B cell (primary cell): ENCODE results near the gene SLC15A5. TPM values are rescaled to one million over a fixed set of nuclear protein-coding genes. Genes with fewer than 3 reads are reported as not detected.

Experiments used
- ATAC-seq: fragments of 200-7000 bp; cut with Tn5 transposase; one replicate; pipeline ENCODE4 v1.10.0; 2021; ENCODE audit warnings: low read depth, mild to moderate bottlenecking, moderate number of reproducible peaks, moderate library complexity
- CTCF ChIA-PET: fragments of 350-600 bp; sonication (Branson Sonifier 250); formaldehyde crosslinking; loops from one replicate; lab custom pipeline; 2021; ENCODE audit warnings: antibody characterized with exemption, inconsistent platforms; lab: Charles Lee
- POLR2A ChIA-PET: fragments of 350-600 bp; sonication (Branson Sonifier 250); formaldehyde crosslinking; loops from one replicate; lab custom pipeline; 2021; ENCODE audit warnings: antibody characterized with exemption; lab: Charles Lee
- DNase-seq: peaks from one replicate; pipeline ENCODE4 v3.0.0; 2013
- H2AFZ ChIP-seq: 2 replicates; pipeline ENCODE4 v1.6.1; 2012; ENCODE audit warnings: mild to moderate bottlenecking, low read depth, low read length; ENCODE audit not compliant: insufficient read depth, poor library complexity, severe bottlenecking
- H3K27ac ChIP-seq, 2 donors: 1 replicate in 1 of 2; 2 replicates in 1 of 2; pipeline ENCODE4 v1.5.1; 2012 to 2013; ENCODE audit warnings: low read length in 2 of 2, mild to moderate bottlenecking in 2 of 2, moderate library complexity in 1 of 2
- H3K27me3 ChIP-seq, 4 experiments: fragments of 200-600 bp in 1 of 4; sonication (generic) in 1 of 4; replicated peaks in 1 of 4; 1 replicate in 2 of 4; 2 replicates in 2 of 4; pipeline versions ENCODE4 v1.6.1 to v1.7.0; 2013 to 2016; ENCODE audit warnings: low read length in 3 of 4, mild to moderate bottlenecking in 2 of 4, mixed read lengths in 1 of 4, moderate library complexity in 1 of 4; ENCODE audit not compliant: insufficient read depth in 4 of 4, control insufficient read depth in 3 of 4; ENCODE audit errors: control extremely low read depth in 1 of 4
- H3K36me3 ChIP-seq, 2 experiments: replicated peaks in 1 of 2; 1 replicate in 1 of 2; 2 replicates in 1 of 2; pipeline versions ENCODE4 v1.6.1 to v1.7.1; 2013; ENCODE audit warnings: low read length in 1 of 2; ENCODE audit not compliant: insufficient read depth in 2 of 2, control insufficient read depth in 1 of 2; ENCODE audit errors: control extremely low read depth in 1 of 2, extremely low read depth in 1 of 2
- H3K4me1 ChIP-seq, 2 donors: fragments of 200-600 bp in 1 of 2; sonication (generic) in 1 of 2; 1 replicate in 1 of 2; 2 replicates in 1 of 2; pipeline versions ENCODE4 v1.5.1 to v1.6.1; 2013 to 2017; ENCODE audit warnings: low read length in 2 of 2; ENCODE audit not compliant: control insufficient read depth in 2 of 2, insufficient read depth in 2 of 2
- H3K4me2 ChIP-seq: replicated peaks from 2 replicates; pipeline ENCODE3; 2012; ENCODE audit warnings: mild to moderate bottlenecking, low read depth, low read length; ENCODE audit not compliant: poor library complexity, severe bottlenecking
- H3K4me3 ChIP-seq, 5 experiments: fragments of 200-600 bp in 1 of 5; sonication (generic) in 1 of 5; 1 replicate in 3 of 5; 2 replicates in 2 of 5; pipeline versions ENCODE4 v1.5.1 to v1.7.0; 2011 to 2016; ENCODE audit warnings: low read length in 4 of 5, mild to moderate bottlenecking in 4 of 5, low read depth in 2 of 5, control low read depth in 1 of 5, moderate library complexity in 1 of 5; ENCODE audit not compliant: insufficient read depth in 1 of 5; ENCODE audit errors: control extremely low read depth in 1 of 5, extremely low read depth in 1 of 5
- H3K79me2 ChIP-seq: fragments of 200-600 bp; sonication (generic); one replicate; pipeline ENCODE4 v1.6.0; 2016; ENCODE audit warnings: low read length; ENCODE audit not compliant: control insufficient read depth, insufficient read depth
- H3K9ac ChIP-seq: fragments of 200-600 bp; sonication (generic); 2 replicates; pipeline ENCODE4 v1.6.1; 2017; ENCODE audit warnings: mild to moderate bottlenecking, low read length, moderate library complexity
- H3K9me3 ChIP-seq, 3 donors: one replicate each; pipeline versions ENCODE4 v1.6.1 to v1.7.1; 2013; ENCODE audit warnings: low read length in 2 of 3; ENCODE audit not compliant: control insufficient read depth in 2 of 3, insufficient read depth in 1 of 3; ENCODE audit errors: control extremely low read depth in 1 of 3
- H4K20me1 ChIP-seq: 2 replicates; pipeline ENCODE4 v1.6.0; 2012; ENCODE audit warnings: mild to moderate bottlenecking, low read length; ENCODE audit not compliant: insufficient read depth, control insufficient read depth, poor library complexity, severe bottlenecking
- H3K27ac Mint-ChIP-seq: one replicate; pipeline ENCODE4 v1.8.0; 2021; ENCODE audit warnings: mixed read lengths
- H3K27me3 Mint-ChIP-seq: one replicate; pipeline ENCODE4 v1.8.0; 2021; ENCODE audit warnings: mixed read lengths
- H3K4me1 Mint-ChIP-seq: one replicate; pipeline ENCODE4 v1.8.0; 2021; ENCODE audit warnings: mixed read lengths
- H3K4me3 Mint-ChIP-seq: one replicate; pipeline ENCODE4 v1.8.0; 2021; ENCODE audit warnings: mixed read lengths
- H3K9me3 Mint-ChIP-seq: one replicate; pipeline ENCODE4 v1.8.0; 2022; ENCODE audit warnings: mixed read lengths; ENCODE audit not compliant: insufficient read depth
- EZH2 ChIP-seq: IDR thresholded peaks from 2 replicates; pipeline ENCODE4 v1.6.1; 2012; ENCODE audit warnings: borderline replicate concordance, low read depth, mild to moderate bottlenecking, moderate library complexity, low read length; ENCODE audit not compliant: insufficient read depth, poor library complexity, severe bottlenecking
- WGBS: methylation state at CpG from one replicate; pipeline ENCODE4 v1.1.5; 2013; ENCODE audit warnings: missing lambda C conversion rate; ENCODE audit not compliant: insufficient coverage; 5-methylcytosine and 5-hydroxymethylcytosine counted together
- intact Hi-C: fragments of 100-400 bp; cut with micrococcal nuclease; formaldehyde crosslinking; loops from one replicate; pipeline ENCODE4 v1.10.0; 2022
- polyA plus RNA-seq: library from polyadenylated mRNA; depleted of rRNA; stranded (reverse); fragments of >200 nt; gene quantifications from 2 replicates; pipeline ENCODE4 v1.2.3, GENCODE V29; 2012
- total RNA-seq, 2 donors: library from RNA; stranded (reverse); fragments of 120-200 nt in 1 of 2; gene quantifications; 1 replicate in 1 of 2; 2 replicates in 1 of 2; pipeline versions ENCODE4 v1.2.3 to v1.2.4, GENCODE V29; 2013 to 2022
- TF ChIP-seq, protein P1 (sequence below): fragments of 200-600 bp; IDR thresholded peaks from one replicate; pipeline ENCODE4 v1.8.0; 2022; ENCODE audit warnings: antibody characterized with exemption, mild to moderate bottlenecking

SLC15A5 gene
- total and polyA plus RNA-seq, 2 donors (not counting 1 experiment from before 2014, with no cell fraction given): not detected

GRCh38 chr12:16261944-16262475, 15.5 kb downstream of the SLC15A5 start:
- H3K79me2 ChIP-seq: no peaks in the 10 kb centered on the region
- DNase-seq (no peak), ATAC-seq (no peak)
- no peaks in the 10 kb centered on the region for H3K27me3 ChIP-seq
- H3K4me2 ChIP-seq: no peak overlapping the region
- H2AFZ ChIP-seq: no peak overlapping the region
- H4K20me1 ChIP-seq: no peaks in the 10 kb centered on the region
- peaks cover 0 to 8% (median 2%) of the 10 kb centered on the region in 3 donors for H3K9me3 ChIP-seq
- H3K4me1 ChIP-seq: no peaks in the 10 kb centered on the region
- TF ChIP-seq, protein P1, sequence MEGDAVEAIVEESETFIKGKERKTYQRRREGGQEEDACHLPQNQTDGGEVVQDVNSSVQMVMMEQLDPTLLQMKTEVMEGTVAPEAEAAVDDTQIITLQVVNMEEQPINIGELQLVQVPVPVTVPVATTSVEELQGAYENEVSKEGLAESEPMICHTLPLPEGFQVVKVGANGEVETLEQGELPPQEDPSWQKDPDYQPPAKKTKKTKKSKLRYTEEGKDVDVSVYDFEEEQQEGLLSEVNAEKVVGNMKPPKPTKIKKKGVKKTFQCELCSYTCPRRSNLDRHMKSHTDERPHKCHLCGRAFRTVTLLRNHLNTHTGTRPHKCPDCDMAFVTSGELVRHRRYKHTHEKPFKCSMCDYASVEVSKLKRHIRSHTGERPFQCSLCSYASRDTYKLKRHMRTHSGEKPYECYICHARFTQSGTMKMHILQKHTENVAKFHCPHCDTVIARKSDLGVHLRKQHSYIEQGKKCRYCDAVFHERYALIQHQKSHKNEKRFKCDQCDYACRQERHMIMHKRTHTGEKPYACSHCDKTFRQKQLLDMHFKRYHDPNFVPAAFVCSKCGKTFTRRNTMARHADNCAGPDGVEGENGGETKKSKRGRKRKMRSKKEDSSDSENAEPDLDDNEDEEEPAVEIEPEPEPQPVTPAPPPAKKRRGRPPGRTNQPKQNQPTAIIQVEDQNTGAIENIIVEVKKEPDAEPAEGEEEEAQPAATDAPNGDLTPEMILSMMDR: no peak
- no peak for TF ChIP-seq EZH2
- no peak overlapping the region for H3K4me3 ChIP-seq
- CTCF ChIA-PET: no interaction called here
- no peaks in the 10 kb centered on the region for H3K36me3 ChIP-seq
- WGBS: 73% methylated on average over 1 of the region's 2 CpGs
- Mint-ChIP-seq H3K4me1 (no peaks in the 10 kb centered on the region), H3K27me3 (no peaks in the 10 kb centered on the region), H3K4me3 (no peak overlapping the region), H3K9me3 (peaks cover 3% of the 10 kb centered on the region), H3K27ac (no peak overlapping the region)
- intact Hi-C loops: no loop called here
- POLR2A ChIA-PET: no interaction called here
- H3K9ac ChIP-seq: no peak overlapping the region
- H3K27ac ChIP-seq: no peak overlapping the region

DNA sequence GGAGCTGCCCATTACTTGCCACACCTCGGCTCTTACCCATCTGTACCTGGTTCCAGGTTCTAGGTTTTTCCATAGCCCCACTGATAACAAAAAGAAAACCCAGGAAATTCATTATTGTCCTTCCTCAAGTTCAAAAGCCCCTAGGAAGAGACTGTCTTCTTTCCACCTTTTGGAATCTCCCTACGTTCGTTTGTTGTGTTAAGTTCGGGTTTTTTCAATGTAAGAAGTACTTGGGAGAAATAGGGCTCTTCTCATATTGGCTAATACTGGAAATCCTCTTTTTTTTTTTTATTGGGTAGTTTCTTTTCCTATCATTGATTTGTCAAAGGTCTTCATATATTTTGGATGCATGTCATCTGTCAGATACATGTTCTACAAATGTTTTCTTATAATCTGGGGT, 17.3 kb downstream of the SLC15A5 start:
- no peak overlapping the region for H2AFZ ChIP-seq
- no peak overlapping the region for H3K27ac ChIP-seq
- Mint-ChIP-seq H3K27ac (no peak overlapping the region), H3K27me3 (no peaks in the 10 kb centered on the region), H3K4me1 (no peaks in the 10 kb centered on the region), H3K4me3 (no peak overlapping the region), H3K9me3 (peaks cover 3% of the 10 kb centered on the region)
- H4K20me1 ChIP-seq: no peaks in the 10 kb centered on the region
- H3K4me1 ChIP-seq: no peaks in the 10 kb centered on the region
- POLR2A ChIA-PET: no interaction called here
- H3K79me2 ChIP-seq: no peaks in the 10 kb centered on the region
- H3K4me3 ChIP-seq: no peak overlapping the region
- no peak overlapping the region for H3K9ac ChIP-seq
- no peaks in the 10 kb centered on the region for H3K36me3 ChIP-seq
- intact Hi-C loops: no loop called here
- CTCF ChIA-PET: no interaction called here
- ATAC-seq (no peak), DNase-seq (no peak)
- TF ChIP-seq EZH2: no peak
- TF ChIP-seq, protein P1: no peak
- no peaks in the 10 kb centered on the region for H3K27me3 ChIP-seq
- 80% methylated on average over 1 of the region's 4 CpGs for WGBS
- peaks cover 0 to 8% (median 2%) of the 10 kb centered on the region in 3 donors for H3K9me3 ChIP-seq
- no peak overlapping the region for H3K4me2 ChIP-seq
